Adrenal gland (tissue), 5 donors: ENCODE data around the gene TMA7B.

Experiments used
- POLR2A ChIP-seq, 2 donors: fragments of 450-650 bp; IDR thresholded peaks; one replicate each; pipeline ENCODE4 v1.6.1; 2017; ENCODE audit warnings: antibody characterized with exemption in 2 of 2, mild to moderate bottlenecking in 2 of 2, moderate library complexity in 1 of 2
- TF ChIP-seq, protein P1 (sequence below), 6 experiments: fragments of 450-650 bp in 4 of 6; fragments of 200-600 bp in 2 of 6; sonication (generic) in 1 of 6; IDR thresholded peaks; 1 replicate in 5 of 6; 2 replicates in 1 of 6; pipeline versions ENCODE4 v1.5.1 to v1.8.0; 2016 to 2021; ENCODE audit warnings: antibody characterized with exemption in 6 of 6, mild to moderate bottlenecking in 2 of 6, moderate library complexity in 1 of 6
- donor health status: DM: no; HTN: no; CAD: no.

- TF ChIP-seq, protein P1, sequence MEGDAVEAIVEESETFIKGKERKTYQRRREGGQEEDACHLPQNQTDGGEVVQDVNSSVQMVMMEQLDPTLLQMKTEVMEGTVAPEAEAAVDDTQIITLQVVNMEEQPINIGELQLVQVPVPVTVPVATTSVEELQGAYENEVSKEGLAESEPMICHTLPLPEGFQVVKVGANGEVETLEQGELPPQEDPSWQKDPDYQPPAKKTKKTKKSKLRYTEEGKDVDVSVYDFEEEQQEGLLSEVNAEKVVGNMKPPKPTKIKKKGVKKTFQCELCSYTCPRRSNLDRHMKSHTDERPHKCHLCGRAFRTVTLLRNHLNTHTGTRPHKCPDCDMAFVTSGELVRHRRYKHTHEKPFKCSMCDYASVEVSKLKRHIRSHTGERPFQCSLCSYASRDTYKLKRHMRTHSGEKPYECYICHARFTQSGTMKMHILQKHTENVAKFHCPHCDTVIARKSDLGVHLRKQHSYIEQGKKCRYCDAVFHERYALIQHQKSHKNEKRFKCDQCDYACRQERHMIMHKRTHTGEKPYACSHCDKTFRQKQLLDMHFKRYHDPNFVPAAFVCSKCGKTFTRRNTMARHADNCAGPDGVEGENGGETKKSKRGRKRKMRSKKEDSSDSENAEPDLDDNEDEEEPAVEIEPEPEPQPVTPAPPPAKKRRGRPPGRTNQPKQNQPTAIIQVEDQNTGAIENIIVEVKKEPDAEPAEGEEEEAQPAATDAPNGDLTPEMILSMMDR (IDR thresholded peaks at IDR 0.05): no peak
- no peak for TF ChIP-seq POLR2A (IDR thresholded peaks at IDR 0.05)
Observed at GRCh38 chr22:39974065-39974464, 13.9 kb downstream of the TMA7B start.
